Gastroesophageal sphincter (tissue), 4 donors: Measurements from ENCODE around the gene ITPR2. TPM values are rescaled to one million over a fixed set of nuclear protein-coding genes. Genes with fewer than 3 reads are reported as not detected.

Experiments used
- ATAC-seq: fragments of 150-250 bp; one replicate; pipeline ENCODE4 v1.9.1; 2016; ENCODE audit warnings: mild to moderate bottlenecking, moderate library complexity
- H3K27ac ChIP-seq, 4 donors: fragments of 200-600 bp; sonication (generic) in 3 of 4; 1 replicate in 3 of 4; 2 replicates in 1 of 4; pipeline ENCODE4 v1.5.1; 2016 to 2019
- H3K27me3 ChIP-seq: fragments of 200-600 bp; sonication (generic); one replicate; pipeline ENCODE4 v1.5.1; 2019
- H3K36me3 ChIP-seq, 2 donors: fragments of 200-600 bp; sonication (generic); one replicate each; pipeline ENCODE4 v1.5.1; 2019; ENCODE audit warnings: control low read depth in 1 of 2
- H3K4me1 ChIP-seq, 3 donors: fragments of 200-600 bp; sonication (generic); 1 replicate in 2 of 3; 2 replicates in 1 of 3; pipeline ENCODE4 v1.5.1; 2016 to 2019; ENCODE audit warnings: control low read depth in 2 of 3
- H3K4me3 ChIP-seq, 2 donors: fragments of 200-600 bp; sonication (generic); one replicate each; pipeline ENCODE4 v1.5.1; 2019; ENCODE audit warnings: mild to moderate bottlenecking in 1 of 2, moderate library complexity in 1 of 2
- H3K9me3 ChIP-seq, 3 donors: fragments of 200-600 bp; sonication (generic); one replicate each; pipeline ENCODE4 v1.5.1; 2017 to 2019; ENCODE audit warnings: control low read depth in 2 of 3
- EP300 ChIP-seq: sonication (generic); formaldehyde crosslinking; IDR thresholded peaks from one replicate; pipeline ENCODE4 v1.6.1; 2017; ENCODE audit warnings: antibody characterized with exemption, mild to moderate bottlenecking
- POLR2A ChIP-seq, 2 donors: fragments of 450-650 bp; IDR thresholded peaks; one replicate each; pipeline ENCODE4 v1.6.1; 2017; ENCODE audit warnings: antibody characterized with exemption in 2 of 2, mild to moderate bottlenecking in 2 of 2, moderate library complexity in 1 of 2
- POLR2AphosphoS5 ChIP-seq: sonication (generic); formaldehyde crosslinking; IDR thresholded peaks from one replicate; pipeline ENCODE4 v1.6.1; 2017; ENCODE audit warnings: antibody characterized with exemption
- WGBS, 2 donors: methylation state at CpG; one replicate each; pipeline ENCODE4 v1.1.5; 2018; ENCODE audit warnings: low coverage in 1 of 2; 5-methylcytosine and 5-hydroxymethylcytosine counted together
- total RNA-seq, 4 donors: library from RNA; depleted of rRNA; stranded (reverse); fragments of >200 nt; gene quantifications; one replicate each; pipeline ENCODE4 v1.1.0, GENCODE V29; 2016
- TF ChIP-seq, protein P1 (sequence below), 4 experiments: fragments of 200-600 bp in 2 of 4; fragments of 450-650 bp in 2 of 4; sonication (generic) in 1 of 4; IDR thresholded peaks; one replicate each; pipeline ENCODE4 v1.5.1; 2017 to 2019; ENCODE audit warnings: antibody characterized with exemption in 4 of 4, mild to moderate bottlenecking in 2 of 4, moderate library complexity in 2 of 4

ITPR2 gene
- total RNA-seq, 4 donors from 2014 or later: 30.8 to 63.0 (median 44.4) TPM

DNA sequence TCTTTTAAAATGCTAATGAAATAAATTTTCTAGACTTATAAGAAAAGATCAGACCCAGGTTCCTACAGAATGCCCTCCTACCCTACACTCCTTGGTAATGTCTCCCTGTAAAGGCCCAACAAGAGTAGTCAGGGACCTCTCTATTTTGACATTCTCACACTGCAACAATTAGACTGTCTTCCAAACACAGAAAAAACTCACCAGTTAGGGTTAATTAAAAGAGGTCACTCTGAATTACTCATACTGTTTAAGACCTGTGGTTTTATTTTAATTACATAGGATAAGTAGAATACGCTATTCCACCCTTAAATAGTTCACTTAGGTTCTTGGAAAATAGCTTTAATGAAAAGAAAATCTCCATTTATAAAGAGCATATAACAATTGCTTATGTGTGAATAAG is 142.4 kb downstream of the ITPR2 start:
- no peak for ATAC-seq
- Histone ChIP-seq H3K4me3 (no peak overlapping the region), H3K36me3 (peaks cover 0 to 29% of the 10 kb centered on the region in 2 donors), H3K9me3 (no peaks in the 10 kb centered on the region), H3K27ac (no peak overlapping the region), H3K27me3 (no peaks in the 10 kb centered on the region), H3K4me1 (peaks cover 0 to 12% (median 0%) of the 10 kb centered on the region in 3 donors)
- TF ChIP-seq POLR2A (IDR thresholded peaks at IDR 0.05) (no peak), EP300 (no peak), POLR2AphosphoS5 (no peak)
- TF ChIP-seq, protein P1, sequence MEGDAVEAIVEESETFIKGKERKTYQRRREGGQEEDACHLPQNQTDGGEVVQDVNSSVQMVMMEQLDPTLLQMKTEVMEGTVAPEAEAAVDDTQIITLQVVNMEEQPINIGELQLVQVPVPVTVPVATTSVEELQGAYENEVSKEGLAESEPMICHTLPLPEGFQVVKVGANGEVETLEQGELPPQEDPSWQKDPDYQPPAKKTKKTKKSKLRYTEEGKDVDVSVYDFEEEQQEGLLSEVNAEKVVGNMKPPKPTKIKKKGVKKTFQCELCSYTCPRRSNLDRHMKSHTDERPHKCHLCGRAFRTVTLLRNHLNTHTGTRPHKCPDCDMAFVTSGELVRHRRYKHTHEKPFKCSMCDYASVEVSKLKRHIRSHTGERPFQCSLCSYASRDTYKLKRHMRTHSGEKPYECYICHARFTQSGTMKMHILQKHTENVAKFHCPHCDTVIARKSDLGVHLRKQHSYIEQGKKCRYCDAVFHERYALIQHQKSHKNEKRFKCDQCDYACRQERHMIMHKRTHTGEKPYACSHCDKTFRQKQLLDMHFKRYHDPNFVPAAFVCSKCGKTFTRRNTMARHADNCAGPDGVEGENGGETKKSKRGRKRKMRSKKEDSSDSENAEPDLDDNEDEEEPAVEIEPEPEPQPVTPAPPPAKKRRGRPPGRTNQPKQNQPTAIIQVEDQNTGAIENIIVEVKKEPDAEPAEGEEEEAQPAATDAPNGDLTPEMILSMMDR (IDR thresholded peaks at IDR 0.05): no peak
- whole genome bisulfite sequencing, 2 donors: 85 to 94% methylated on average over 1 of the region's 1 CpG

- ATAC-seq: no peak
- no peak for TF ChIP-seq POLR2AphosphoS5
- TF ChIP-seq EP300: no peak
- no peak for TF ChIP-seq POLR2A (IDR thresholded peaks at IDR 0.05)
- TF ChIP-seq, protein P1 (IDR thresholded peaks at IDR 0.05): no peak
- H3K27ac ChIP-seq: no peak overlapping the region
- peaks cover 0 to 22% of the 10 kb centered on the region in 2 donors for H3K36me3 ChIP-seq
- H3K9me3 ChIP-seq: no peaks in the 10 kb centered on the region
- 78 to 94% methylated on average over 4 to 6 of the region's 6 CpGs for WGBS, 2 donors
- no peaks in the 10 kb centered on the region for H3K27me3 ChIP-seq
- peaks cover 0 to 12% (median 0%) of the 10 kb centered on the region in 3 donors for H3K4me1 ChIP-seq
- H3K4me3 ChIP-seq: no peak overlapping the region
These were observed 143.6 kb downstream of the ITPR2 start for GRCh38 chr12:26689281-26689841.

DNA sequence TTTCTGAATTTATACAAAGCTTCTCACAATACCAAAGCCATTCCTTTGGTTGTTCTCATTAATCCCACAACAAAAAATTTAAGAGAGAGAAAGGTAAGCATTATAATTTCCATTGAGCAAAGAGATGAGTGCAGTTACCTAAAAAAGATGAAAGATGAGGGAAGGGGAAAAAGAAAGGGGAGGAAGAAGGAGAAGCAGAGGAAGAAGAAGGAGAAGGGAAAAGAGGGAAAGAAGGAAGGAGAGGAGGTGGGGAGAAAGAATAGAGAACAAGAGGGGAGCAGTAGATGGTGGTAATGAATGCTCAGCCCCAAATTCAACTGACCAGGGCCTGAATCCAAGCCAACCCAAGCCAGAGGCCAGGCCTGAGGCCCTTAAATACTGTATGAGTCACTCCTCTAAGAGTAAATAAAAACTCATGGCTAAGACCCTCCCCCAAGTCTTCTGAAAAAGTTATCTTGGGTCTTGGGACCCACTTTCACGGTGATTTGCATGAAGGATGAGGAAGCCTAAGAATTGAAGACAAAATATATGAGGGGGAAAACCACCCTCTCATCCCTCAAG is 144.6 kb downstream of the ITPR2 start:
- WGBS, 2 donors: 100% methylated on average over 1 of the region's 1 CpG
- TF ChIP-seq POLR2AphosphoS5 (no peak), POLR2A (IDR thresholded peaks at IDR 0.05) (no peak), EP300 (no peak)
- TF ChIP-seq, protein P1 (IDR thresholded peaks at IDR 0.05): no peak
- ATAC-seq: no peak

DNA sequence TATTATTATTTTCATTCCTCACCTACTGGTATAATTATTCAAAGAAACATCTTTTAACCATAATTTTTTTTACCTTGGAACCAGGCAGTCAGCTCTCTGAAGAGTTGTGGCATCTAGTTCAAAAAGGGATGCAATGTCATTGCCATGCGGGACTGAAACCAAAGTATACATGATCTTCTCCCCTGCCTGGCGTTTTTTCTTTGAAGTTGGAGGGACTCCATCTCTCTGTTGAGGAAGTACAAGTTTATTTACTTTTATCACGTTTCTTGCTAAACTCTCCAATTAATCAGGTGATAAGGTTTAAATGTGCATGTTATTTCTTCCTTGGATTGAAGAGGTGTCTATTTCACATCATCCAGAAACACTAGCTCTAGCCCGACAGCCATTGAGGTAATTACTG is 146.6 kb downstream of the ITPR2 start:
- no peak for ATAC-seq
- WGBS, 2 donors: 52 to 64% methylated on average over 4 of the region's 4 CpGs

More for the DNA sequence above, 144.6 kb downstream of the ITPR2 start:
- H3K4me3 ChIP-seq: no peak overlapping the region
- peaks cover under 1 to 24% of the 10 kb centered on the region in 2 donors for H3K36me3 ChIP-seq
- peaks cover 0 to 6% (median 0%) of the 10 kb centered on the region in 3 donors for H3K9me3 ChIP-seq
- peaks cover 0 to 12% (median 0%) of the 10 kb centered on the region in 3 donors for H3K4me1 ChIP-seq
- no peak overlapping the region for H3K27ac ChIP-seq
- no peaks in the 10 kb centered on the region for H3K27me3 ChIP-seq

More for the DNA sequence above, 146.6 kb downstream of the ITPR2 start:
- TF ChIP-seq POLR2A (IDR thresholded peaks at IDR 0.05): no peak
- TF ChIP-seq EP300: no peak
- TF ChIP-seq, protein P1 (IDR thresholded peaks at IDR 0.05): no peak
- TF ChIP-seq POLR2AphosphoS5: no peak
- peaks cover 0 to 10% (median 0%) of the 10 kb centered on the region in 3 donors for H3K9me3 ChIP-seq
- peaks cover 0 to 6% (median 0%) of the 10 kb centered on the region in 3 donors for H3K4me1 ChIP-seq
- H3K36me3 ChIP-seq: peaks cover 3 to 35% of the 10 kb centered on the region in 2 donors
- no peak overlapping the region for H3K4me3 ChIP-seq
- no peaks in the 10 kb centered on the region for H3K27me3 ChIP-seq
- no peak overlapping the region for H3K27ac ChIP-seq
